Transverse colon (tissue), 4 donors: Measurements from ENCODE around the gene SMARCA2. TPM values are rescaled to one million over a fixed set of nuclear protein-coding genes. Genes with fewer than 3 reads are reported as not detected.

Experiments
- DNase-seq: peaks from one replicate; pipeline ENCODE4 v3.0.0-alpha.2; 2019
- H3K27ac ChIP-seq, 4 donors: fragments of 200-600 bp; sonication (generic); 2 replicates each; pipeline ENCODE4 v1.5.1; 2016 to 2018; ENCODE audit warnings: inconsistent platforms in 4 of 4
- H3K27me3 ChIP-seq: fragments of 200-600 bp; sonication (generic); 2 replicates; pipeline ENCODE4 v1.5.1; 2017; ENCODE audit warnings: inconsistent platforms
- H3K36me3 ChIP-seq, 4 donors: fragments of 200-600 bp; sonication (generic); 2 replicates each; pipeline ENCODE4 v1.5.1; 2017 to 2019; ENCODE audit warnings: inconsistent platforms in 4 of 4
- H3K4me1 ChIP-seq, 4 donors: fragments of 200-600 bp; sonication (generic); 2 replicates each; pipeline ENCODE4 v1.5.1; 2017 to 2020; ENCODE audit warnings: inconsistent platforms in 4 of 4
- H3K4me3 ChIP-seq, 4 donors: fragments of 200-600 bp; sonication (generic); 1 replicate in 1 of 4; 2 replicates in 3 of 4; pipeline versions ENCODE4 v1.5.1 to v1.6.1; 2017 to 2019; ENCODE audit warnings: inconsistent platforms in 4 of 4
- H3K9me3 ChIP-seq, 2 donors: fragments of 200-600 bp; sonication (generic); 2 replicates each; pipeline ENCODE4 v1.5.1; 2017 to 2019; ENCODE audit warnings: inconsistent platforms in 2 of 2
- CTCF ChIP-seq, 5 experiments: fragments of 200-600 bp in 3 of 5; fragments of 450-650 bp in 2 of 5; sonication (generic) in 3 of 5; IDR thresholded peaks; 1 replicate in 2 of 5; 2 replicates in 3 of 5; pipeline ENCODE4 v1.5.1; 2016 to 2017; ENCODE audit warnings: antibody characterized with exemption in 5 of 5, inconsistent platforms in 3 of 5, mild to moderate bottlenecking in 2 of 5, moderate library complexity in 1 of 5
- EP300 ChIP-seq: sonication (generic); formaldehyde crosslinking; IDR thresholded peaks from one replicate; pipeline ENCODE4 v1.6.1; 2017; ENCODE audit warnings: antibody characterized with exemption, low read depth
- POLR2A ChIP-seq: fragments of 450-650 bp; IDR thresholded peaks from one replicate; pipeline ENCODE4 v1.6.1; 2016; ENCODE audit warnings: antibody characterized with exemption, mild to moderate bottlenecking, moderate library complexity
- POLR2AphosphoS5 ChIP-seq, 3 donors: sonication (generic); formaldehyde crosslinking; IDR thresholded peaks; one replicate each; pipeline ENCODE4 v1.6.1; 2016; ENCODE audit warnings: antibody characterized with exemption in 3 of 3
- WGBS, 2 donors: methylation state at CpG; one replicate each; pipeline ENCODE4 v1.1.5; 2018; ENCODE audit warnings: low coverage in 1 of 2; 5-methylcytosine and 5-hydroxymethylcytosine counted together
- in situ Hi-C, 4 donors: fragments of 200-750 bp; cut with MboI; loops; one replicate each; pipeline versions ENCODE4 v1.15.0 to v1.15.1; 2017; ENCODE audit warnings: low sequenced_read_pairs in 3 of 4, low pct_ligation_motif_present in 1 of 4, low pct_unique_long_range_greater_than_20kb in 1 of 4
- intact Hi-C: fragments of 100-400 bp; cut with DNase I; formaldehyde crosslinking; loops from one replicate; pipeline ENCODE4 v1.15.1; 2023; ENCODE audit warnings: low total_unique reads
- total RNA-seq, 4 donors: library from RNA; depleted of rRNA; stranded (reverse); fragments of >200 nt; gene quantifications; one replicate each; pipeline ENCODE4 v1.1.0, GENCODE V29; 2016

The SMARCA2 gene
- total RNA-seq, 4 donors from 2014 or later: 74.8 to 110 (median 92.4) TPM

- intact Hi-C loops: no loop called here
- Histone ChIP-seq H3K27ac (no peak overlapping the region), H3K36me3 (peaks cover 0 to 12% (median 0%) of the 10 kb centered on the region in 4 donors), H3K4me1 (no peaks in the 10 kb centered on the region), H3K27me3 (no peaks in the 10 kb centered on the region), H3K9me3 (no peaks in the 10 kb centered on the region), H3K4me3 (no peak overlapping the region)
- no peak for DNase-seq
- in situ Hi-C loops: no loop called here
- WGBS, 2 donors: 78 to 90% methylated on average over 4 to 7 of the region's 7 CpGs
- TF ChIP-seq CTCF (IDR thresholded peaks at IDR 0.05): no peak
- TF ChIP-seq POLR2AphosphoS5 (IDR thresholded peaks at IDR 0.05): no peak
- no peak for TF ChIP-seq EP300
- TF ChIP-seq POLR2A: no peak
Observed at GRCh38 chr9:2174306-2174705, 159.2 kb downstream of the SMARCA2 start.

GRCh38 chr9:2174911-2175310, 159.8 kb downstream of the SMARCA2 start:
- intact Hi-C loops (no loop called here), in situ Hi-C loops (no loop called here)
- no peak for DNase-seq
- 86 to 88% methylated on average over 11 of the region's 11 CpGs for WGBS, 2 donors
- Histone ChIP-seq H3K27ac (no peak overlapping the region), H3K4me3 (no peak overlapping the region), H3K9me3 (no peaks in the 10 kb centered on the region), H3K36me3 (peaks cover 0 to 12% (median 0%) of the 10 kb centered on the region in 4 donors), H3K4me1 (peaks cover 0 to 3% (median 0%) of the 10 kb centered on the region in 4 donors), H3K27me3 (no peaks in the 10 kb centered on the region)
- TF ChIP-seq EP300: no peak
- no peak for TF ChIP-seq POLR2A
- TF ChIP-seq CTCF (IDR thresholded peaks at IDR 0.05): no peak

GRCh38 chr9:2177121-2177520, 162.0 kb downstream of the SMARCA2 start:
- no peak for DNase-seq
- Histone ChIP-seq H3K27ac (no peak overlapping the region), H3K9me3 (no peaks in the 10 kb centered on the region), H3K4me1 (peaks cover 0 to 3% (median 0%) of the 10 kb centered on the region in 4 donors), H3K36me3 (no peaks in the 10 kb centered on the region), H3K27me3 (no peaks in the 10 kb centered on the region), H3K4me3 (no peak overlapping the region)
- in situ Hi-C loops: no loop called here
- WGBS, 2 donors: 79 to 86% methylated on average over 2 of the region's 2 CpGs
- intact Hi-C loops: no loop called here
- TF ChIP-seq POLR2A (no peak), POLR2AphosphoS5 (IDR thresholded peaks at IDR 0.05) (no peak)

- Histone ChIP-seq H3K4me3 (no peak overlapping the region), H3K27ac (no peak overlapping the region), H3K36me3 (peaks cover 0 to 4% (median 0%) of the 10 kb centered on the region in 4 donors), H3K9me3 (no peaks in the 10 kb centered on the region), H3K27me3 (no peaks in the 10 kb centered on the region), H3K4me1 (peaks cover 0 to 3% (median 0%) of the 10 kb centered on the region in 4 donors)
- intact Hi-C loops: no loop called here
- DNase-seq: no peak
- in situ Hi-C loops: no loop called here
- 91 to 94% methylated on average over 7 to 9 of the region's 9 CpGs for WGBS, 2 donors
- TF ChIP-seq POLR2AphosphoS5 (IDR thresholded peaks at IDR 0.05): no peak
- no peak for TF ChIP-seq EP300
- TF ChIP-seq POLR2A: no peak
- TF ChIP-seq CTCF (IDR thresholded peaks at IDR 0.05): no peak
Observed at GRCh38 chr9:2178034-2178734, 163.0 kb downstream of the SMARCA2 start.

GRCh38 chr9:2179567-2179966, 164.4 kb downstream of the SMARCA2 start:
- no peak for TF ChIP-seq EP300
- no peak for TF ChIP-seq POLR2A
- no peak for TF ChIP-seq POLR2AphosphoS5 (IDR thresholded peaks at IDR 0.05)
- TF ChIP-seq CTCF (IDR thresholded peaks at IDR 0.05): no peak
- intact Hi-C loops (no loop called here), in situ Hi-C loops (no loop called here)
- H3K4me3 ChIP-seq: no peak overlapping the region
- H3K27me3 ChIP-seq: no peaks in the 10 kb centered on the region
- WGBS, 2 donors: 90 to 100% methylated on average over 3 of the region's 3 CpGs
- H3K4me1 ChIP-seq: peaks cover 0 to 3% (median 0%) of the 10 kb centered on the region in 4 donors
- no peaks in the 10 kb centered on the region for H3K9me3 ChIP-seq
- DNase-seq: no peak
- H3K27ac ChIP-seq: no peak overlapping the region
- H3K36me3 ChIP-seq: peaks cover 0 to 8% (median 0%) of the 10 kb centered on the region in 4 donors
